ENCODE results near the gene OR52H1. TPM values are rescaled to one million over a fixed set of nuclear protein-coding genes. Genes with fewer than 3 reads are reported as not detected.
A peak's percentile ranks its signal among the peaks of the same experiment; 100 is the strongest.

OR52H1 gene
- total RNA-seq, 1 experiment from 2014 or later = not detected

DNA sequence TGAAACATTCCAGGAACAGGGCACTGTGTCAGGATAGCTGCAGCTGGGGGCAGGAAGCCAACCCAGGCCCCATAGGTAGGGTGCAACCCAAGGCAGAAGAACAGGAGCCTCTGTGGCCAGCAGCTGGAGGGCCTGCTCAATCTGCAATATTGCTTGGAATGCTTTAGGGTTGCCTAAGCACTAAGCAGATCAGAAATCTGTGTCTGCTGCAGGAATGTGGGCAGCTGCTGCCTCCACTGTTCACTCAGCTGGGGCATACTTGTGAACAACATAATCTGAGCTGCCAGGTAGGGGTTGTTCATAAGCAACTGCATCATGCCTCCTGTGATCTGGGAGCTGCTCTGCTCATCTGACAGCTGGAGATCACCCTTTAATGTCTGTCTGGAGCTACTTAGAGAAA lies 33.5 kb downstream of the OR52H1 start:
- intact Hi-C loops (cut with micrococcal nuclease) = no loop called here
- Histone ChIP-seq H2AFZ (ENCODE audit: low read length) (no peak overlapping the region), H3K27me3 (ENCODE audit: low read length) (peaks cover 28% of the 10 kb centered on the region; the same call in 1 of the 2 replicates), H3K27ac (ENCODE audit: low read length) (no peak overlapping the region), H3K4me2 (ENCODE audit: low read length) (no peak overlapping the region), H3K9me3 (ENCODE audit: low read length) (no peaks in the 10 kb centered on the region), H3K79me2 (ENCODE audit: low read length) (no peaks in the 10 kb centered on the region), H3K9ac (ENCODE audit: low read length) (no peak overlapping the region), H3K4me1 (ENCODE audit: insufficient read depth, low read length) (no peaks in the 10 kb centered on the region), H3F3A (ENCODE audit: low read length, unreplicated experiment) (no peaks in the 10 kb centered on the region), H3K36me3 (ENCODE audit: low read depth, low read length) (no peaks in the 10 kb centered on the region), H3K9me2 (replicated peaks; ENCODE audit: low read length) (no peaks in the 10 kb centered on the region), H4K20me1 (ENCODE audit: low read length) (no peaks in the 10 kb centered on the region), H3K4me3 (ENCODE audit: low read length) (no peak overlapping the region)
- no peak for TF ChIP-seq EZH2phosphoT487 (IDR thresholded peaks at IDR 0.05; ENCODE audit: borderline replicate concordance, low read length)
- no peak for TF ChIP-seq EZH2 (IDR thresholded peaks at IDR 0.05; ENCODE audit: low read length, unreplicated experiment)
- TF ChIP-seq, protein P1, sequence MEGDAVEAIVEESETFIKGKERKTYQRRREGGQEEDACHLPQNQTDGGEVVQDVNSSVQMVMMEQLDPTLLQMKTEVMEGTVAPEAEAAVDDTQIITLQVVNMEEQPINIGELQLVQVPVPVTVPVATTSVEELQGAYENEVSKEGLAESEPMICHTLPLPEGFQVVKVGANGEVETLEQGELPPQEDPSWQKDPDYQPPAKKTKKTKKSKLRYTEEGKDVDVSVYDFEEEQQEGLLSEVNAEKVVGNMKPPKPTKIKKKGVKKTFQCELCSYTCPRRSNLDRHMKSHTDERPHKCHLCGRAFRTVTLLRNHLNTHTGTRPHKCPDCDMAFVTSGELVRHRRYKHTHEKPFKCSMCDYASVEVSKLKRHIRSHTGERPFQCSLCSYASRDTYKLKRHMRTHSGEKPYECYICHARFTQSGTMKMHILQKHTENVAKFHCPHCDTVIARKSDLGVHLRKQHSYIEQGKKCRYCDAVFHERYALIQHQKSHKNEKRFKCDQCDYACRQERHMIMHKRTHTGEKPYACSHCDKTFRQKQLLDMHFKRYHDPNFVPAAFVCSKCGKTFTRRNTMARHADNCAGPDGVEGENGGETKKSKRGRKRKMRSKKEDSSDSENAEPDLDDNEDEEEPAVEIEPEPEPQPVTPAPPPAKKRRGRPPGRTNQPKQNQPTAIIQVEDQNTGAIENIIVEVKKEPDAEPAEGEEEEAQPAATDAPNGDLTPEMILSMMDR (conservative IDR thresholded peaks at IDR 0.05; ENCODE audit: low read depth, low read length) = no peak
- no TSS peak for BruUV-seq (replicated peaks)
- DNase-seq = no peak
- POLR2A ChIA-PET (ENCODE audit: unreplicated experiment) = no interaction called here
- no peak for ATAC-seq
- CTCF ChIA-PET = no interaction called here

DNA sequence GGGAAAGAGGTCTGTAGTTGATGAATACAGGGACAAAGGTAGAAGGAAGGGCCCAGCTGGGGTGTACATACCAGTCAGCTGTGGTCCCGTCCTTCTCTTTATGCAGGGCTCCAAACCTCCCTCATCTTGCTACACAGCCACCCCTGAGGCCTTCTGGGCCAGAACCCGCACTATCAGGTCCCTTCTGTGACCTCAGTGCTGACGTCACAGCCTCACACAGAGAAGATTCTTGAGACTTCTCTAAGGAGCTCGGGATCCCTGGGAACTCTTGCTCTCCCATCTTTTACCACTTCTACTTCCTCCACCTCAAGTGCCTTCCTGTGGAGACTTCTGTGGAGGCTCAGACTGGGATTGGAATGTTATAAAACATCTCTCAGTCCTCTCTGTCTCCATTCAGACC lies 38.5 kb downstream of the OR52H1 start, which contains the start of gene UBQLN3:
TSS of gene UBQLN3 (minus strand) at position 155 of the 400 bp plus-strand sequence. CDS start 399 bp downstream, outside the sequence.
- ChIA-PET POLR2A (ENCODE audit: unreplicated experiment) (no interaction called here), CTCF (no interaction called here)
- no TSS peak for BruUV-seq (replicated peaks)
- H3K36me3 ChIP-seq (ENCODE audit: low read depth, low read length) = no peaks in the 10 kb centered on the region
- no peak within 1 kb of the TSS for H2AFZ ChIP-seq (ENCODE audit: low read length)
- H3K9me2 ChIP-seq (replicated peaks; ENCODE audit: low read length) = no peaks in the 10 kb centered on the region
- TF ChIP-seq EZH2 (IDR thresholded peaks at IDR 0.05; ENCODE audit: low read length, unreplicated experiment) (no peak), EZH2phosphoT487 (IDR thresholded peaks at IDR 0.05; ENCODE audit: borderline replicate concordance, low read length) (no peak)
- TF ChIP-seq, protein P1 (conservative IDR thresholded peaks at IDR 0.05; ENCODE audit: low read depth, low read length) = no peak
- H4K20me1 ChIP-seq (ENCODE audit: low read length) = no peaks in the 10 kb centered on the region
- no peak within 1 kb of the TSS for H3K4me3 ChIP-seq (ENCODE audit: low read length)
- H3K4me2 ChIP-seq (ENCODE audit: low read length) = no peak within 1 kb of the TSS
- H3K9me3 ChIP-seq (ENCODE audit: low read length) = no peaks in the 10 kb centered on the region
- no peak within 1 kb of the TSS for H3K9ac ChIP-seq (ENCODE audit: low read length)
- no peaks in the 10 kb centered on the region for H3K4me1 ChIP-seq (ENCODE audit: insufficient read depth, low read length)
- ATAC-seq = no peak
- H3K27ac ChIP-seq (ENCODE audit: low read length) = no peak within 1 kb of the TSS
- no peaks in the 10 kb centered on the region for H3K79me2 ChIP-seq (ENCODE audit: low read length)
- no peaks in the 10 kb centered on the region for H3F3A ChIP-seq (ENCODE audit: low read length, unreplicated experiment)
- intact Hi-C loops (cut with micrococcal nuclease) = no loop called here
- DNase-seq = no peak
- H3K27me3 ChIP-seq (ENCODE audit: low read length) = peaks cover 28% of the 10 kb centered on the region; the same call in 1 of the 2 replicates

DNA sequence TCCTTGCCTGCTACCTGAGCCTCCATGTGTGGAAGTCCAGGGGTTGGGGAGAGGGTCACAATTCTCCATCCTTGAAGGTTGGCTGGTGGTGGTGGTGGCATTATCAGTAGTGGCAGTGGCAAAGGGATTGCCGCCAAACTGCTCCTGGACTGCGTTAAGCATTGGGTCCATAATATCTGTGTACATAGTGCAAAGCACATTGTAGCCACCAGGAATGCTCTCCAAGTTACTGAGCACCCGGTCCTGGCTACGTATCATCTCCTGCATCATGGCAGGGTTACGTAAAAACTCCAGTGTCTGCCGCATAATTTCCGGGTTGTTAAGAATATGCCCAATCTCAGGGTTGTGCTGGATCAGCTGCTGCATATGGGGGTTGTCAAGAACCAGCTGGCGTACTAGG lies 39.7 kb downstream of the OR52H1 start:
- no peak overlapping the region for H3K4me3 ChIP-seq (ENCODE audit: low read length)
- no peak for ATAC-seq
- DNase-seq = no peak
- BruUV-seq (replicated peaks) = no TSS peak
- H3K36me3 ChIP-seq (ENCODE audit: low read depth, low read length) = no peaks in the 10 kb centered on the region
- no peak for TF ChIP-seq EZH2phosphoT487 (IDR thresholded peaks at IDR 0.05; ENCODE audit: borderline replicate concordance, low read length)
- TF ChIP-seq, protein P1 (conservative IDR thresholded peaks at IDR 0.05; ENCODE audit: low read depth, low read length) = 0 out of 2 replicates have a peak, but pooled peaks have one; percentile 10
- peaks cover 28% of the 10 kb centered on the region; the same call in 1 of the 2 replicates for H3K27me3 ChIP-seq (ENCODE audit: low read length)
- CTCF ChIA-PET = no interaction called here
- no peak overlapping the region for H2AFZ ChIP-seq (ENCODE audit: low read length)
- no peaks in the 10 kb centered on the region for H3K4me1 ChIP-seq (ENCODE audit: insufficient read depth, low read length)
- no peak overlapping the region for H3K27ac ChIP-seq (ENCODE audit: low read length)
- no peaks in the 10 kb centered on the region for H4K20me1 ChIP-seq (ENCODE audit: low read length)
- no peaks in the 10 kb centered on the region for H3F3A ChIP-seq (ENCODE audit: low read length, unreplicated experiment)
- no peak overlapping the region for H3K4me2 ChIP-seq (ENCODE audit: low read length)
- no peaks in the 10 kb centered on the region for H3K9me3 ChIP-seq (ENCODE audit: low read length)
- POLR2A ChIA-PET (ENCODE audit: unreplicated experiment) = no interaction called here
- no peak overlapping the region for H3K9ac ChIP-seq (ENCODE audit: low read length)
- intact Hi-C loops (cut with micrococcal nuclease) = no loop called here
- no peaks in the 10 kb centered on the region for H3K9me2 ChIP-seq (replicated peaks; ENCODE audit: low read length)
- H3K79me2 ChIP-seq (ENCODE audit: low read length) = no peaks in the 10 kb centered on the region

Measured in PC-3 (cell line).